Natural killer cell treated with Interleukin-12 subunit alpha and Interleukin-12 subunit beta and Interleukin-15 and Interleukin-18, amount 100 ng/mL, for 72 hours (primary cell): ENCODE data around the gene NABP1. TPM values are rescaled to one million over a fixed set of nuclear protein-coding genes. Genes with fewer than 3 reads are reported as not detected.

Experiments used
- ATAC-seq, 2 donors: fragments of 150-1000 bp; cut with Tn5 transposase in 1 of 2; sonication (Bioruptor Pico), chemical (Tn5 transposase) in 1 of 2; 2 replicates each; pipeline ENCODE4 v1.10.0; 2021
- DNase-seq: peaks from one replicate; pipeline ENCODE4 v3.0.0; 2022; ENCODE audit warnings: low spot score
- H3K27ac Mint-ChIP-seq, 2 donors: 1 replicate in 1 of 2; 2 replicates in 1 of 2; pipeline ENCODE4 v1.8.0; 2022; ENCODE audit warnings: mixed read lengths in 2 of 2, mild to moderate bottlenecking in 1 of 2, moderate library complexity in 1 of 2
- H3K27me3 Mint-ChIP-seq, 2 donors: 1 replicate in 1 of 2; 2 replicates in 1 of 2; pipeline ENCODE4 v1.8.0; 2022; ENCODE audit warnings: mixed read lengths in 2 of 2
- H3K36me3 Mint-ChIP-seq: one replicate; pipeline ENCODE4 v1.8.0; 2022; ENCODE audit warnings: mixed read lengths
- H3K4me1 Mint-ChIP-seq, 2 donors: 1 replicate in 1 of 2; 2 replicates in 1 of 2; pipeline ENCODE4 v1.8.0; 2022; ENCODE audit warnings: low read depth in 2 of 2, mixed read lengths in 2 of 2, mild to moderate bottlenecking in 1 of 2
- H3K4me3 Mint-ChIP-seq: one replicate; pipeline ENCODE4 v1.8.0; 2022; ENCODE audit warnings: mixed read lengths
- H3K9me3 Mint-ChIP-seq: 2 replicates; pipeline ENCODE4 v1.8.0; 2022; ENCODE audit warnings: mixed read lengths
- total RNA-seq, 2 donors: library from RNA; stranded (reverse); gene quantifications; one replicate each; pipeline ENCODE4 v1.2.3, GENCODE V29; 2022

NABP1 gene
- total RNA-seq, 2 donors from 2014 or later, result 125 to 138 TPM

DNA sequence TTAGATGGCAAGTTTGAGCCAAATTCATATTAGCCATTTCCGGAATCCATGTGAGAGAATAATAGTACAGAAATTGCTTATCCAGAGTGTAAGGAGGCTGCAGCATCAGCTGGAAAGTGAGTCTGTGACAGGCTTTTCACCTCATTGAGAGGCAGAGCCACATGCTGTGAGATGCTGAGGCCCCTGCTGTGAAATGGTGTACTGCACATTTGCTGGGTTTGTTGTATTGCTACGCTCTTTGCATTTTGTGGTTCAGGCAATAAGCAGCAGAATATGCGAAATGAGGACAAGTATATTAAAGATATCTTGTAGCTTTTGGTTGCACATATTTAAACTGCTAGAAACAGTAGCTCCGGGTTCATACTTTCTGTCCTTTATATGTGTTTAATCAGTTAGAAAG, 37.0 kb downstream of the NABP1 start:
- no peaks in the 10 kb centered on the region for H3K27me3 Mint-ChIP-seq
- H3K9me3 Mint-ChIP-seq, result no peaks in the 10 kb centered on the region
- no peaks in the 10 kb centered on the region for H3K4me1 Mint-ChIP-seq
- no peak overlapping the region for H3K4me3 Mint-ChIP-seq
- H3K36me3 Mint-ChIP-seq, result peaks cover 1% of the 10 kb centered on the region
- no peak for DNase-seq
- H3K27ac Mint-ChIP-seq, result no peak overlapping the region
- ATAC-seq, result no peak

DNA sequence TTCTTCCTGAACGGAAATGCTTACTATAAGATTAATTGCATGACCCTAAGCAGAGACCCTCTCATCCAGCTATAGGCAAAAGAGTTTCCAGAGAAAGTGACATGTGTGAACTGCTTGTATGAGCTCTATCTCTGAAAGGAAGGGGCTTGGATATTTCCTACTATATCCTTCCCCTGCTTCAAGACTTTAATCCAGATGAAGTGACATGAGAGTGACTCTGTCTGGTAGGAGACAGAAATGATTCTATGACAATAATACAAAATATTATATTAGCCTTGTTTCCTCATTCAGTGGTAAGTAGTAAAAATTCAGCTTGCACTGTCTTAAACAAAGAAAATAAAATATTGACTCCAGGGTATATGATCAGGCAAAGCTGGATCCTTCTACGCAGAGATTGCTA, 37.5 kb downstream of the NABP1 start:
- Mint-ChIP-seq H3K36me3 (no peaks in the 10 kb centered on the region), H3K9me3 (no peaks in the 10 kb centered on the region), H3K27me3 (no peaks in the 10 kb centered on the region), H3K27ac (no peak overlapping the region), H3K4me3 (no peak overlapping the region), H3K4me1 (no peaks in the 10 kb centered on the region)
- ATAC-seq (no peak), DNase-seq (no peak)

DNA sequence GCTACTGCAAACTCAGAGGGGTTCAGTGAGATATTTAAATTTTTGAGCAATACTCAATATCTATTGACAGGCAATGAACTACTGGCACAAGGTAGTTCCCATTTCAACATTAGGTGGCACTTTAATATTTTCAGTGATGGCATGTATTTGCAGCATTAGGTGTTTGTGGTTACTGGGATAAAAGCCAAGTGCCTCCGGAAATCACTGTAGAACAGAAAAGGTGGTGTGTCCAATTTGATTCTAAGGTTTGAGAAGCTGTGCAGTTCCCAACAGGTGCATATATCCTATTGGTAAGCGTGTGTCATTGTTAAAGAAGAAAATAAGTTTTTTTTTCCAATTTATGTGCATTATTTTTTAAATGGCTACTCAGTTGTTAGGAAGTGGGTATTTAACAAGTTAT, 41.3 kb downstream of the NABP1 start:
- Mint-ChIP-seq H3K9me3 (no peaks in the 10 kb centered on the region), H3K4me3 (no peak overlapping the region), H3K27ac (no peak overlapping the region), H3K4me1 (no peaks in the 10 kb centered on the region), H3K27me3 (peaks cover 0 to 2% of the 10 kb centered on the region in 2 donors), H3K36me3 (no peaks in the 10 kb centered on the region)
- ATAC-seq (no peak), DNase-seq (no peak)

DNA sequence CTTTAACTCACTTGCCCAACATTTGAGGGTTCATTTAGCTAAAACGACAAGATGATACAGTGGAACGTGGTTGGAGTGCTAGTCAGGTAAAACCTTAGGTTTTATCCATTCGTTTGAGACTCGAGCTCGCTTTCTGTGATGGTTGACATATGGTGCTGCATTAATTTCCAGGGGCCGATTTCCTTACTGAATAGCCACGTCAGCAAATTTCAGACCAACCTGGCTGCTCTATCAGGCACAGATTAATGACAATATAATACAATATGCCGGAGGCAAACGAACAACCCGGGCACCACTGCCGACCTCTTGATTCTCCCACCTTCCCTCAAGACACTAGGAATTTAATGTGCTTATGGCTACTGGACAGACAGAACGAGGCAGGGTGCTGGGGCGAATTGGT, 42.0 kb downstream of the NABP1 start:
- Mint-ChIP-seq H3K27ac (no peak overlapping the region), H3K36me3 (no peaks in the 10 kb centered on the region), H3K4me3 (no peak overlapping the region), H3K4me1 (no peaks in the 10 kb centered on the region), H3K27me3 (peaks cover 0 to 2% of the 10 kb centered on the region in 2 donors), H3K9me3 (no peaks in the 10 kb centered on the region)
- DNase-seq (no peak), ATAC-seq (no peak)

DNA sequence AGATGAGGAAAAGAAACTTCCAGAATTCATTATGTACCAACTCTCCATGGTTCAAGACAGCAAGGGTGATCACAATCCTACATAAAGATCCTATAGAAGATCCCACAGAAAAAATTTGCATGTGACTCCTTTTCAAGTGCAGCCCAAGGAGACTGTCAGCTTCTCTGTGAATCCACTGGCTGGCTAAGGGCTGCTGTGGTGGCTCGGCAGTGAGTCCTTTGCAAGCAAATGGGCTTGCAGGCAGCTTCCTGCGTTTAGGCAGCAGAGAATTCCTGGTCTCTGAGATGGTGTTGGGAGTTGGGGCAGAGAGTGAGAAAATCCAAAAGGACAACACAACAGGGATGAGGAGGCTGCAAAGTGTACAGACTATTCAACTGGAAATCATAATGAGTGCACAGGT, 43.4 kb downstream of the NABP1 start:
- Mint-ChIP-seq H3K4me1 (no peaks in the 10 kb centered on the region), H3K27ac (no peak overlapping the region), H3K9me3 (no peaks in the 10 kb centered on the region), H3K4me3 (no peak overlapping the region), H3K36me3 (no peaks in the 10 kb centered on the region), H3K27me3 (peaks cover 0 to 2% of the 10 kb centered on the region in 2 donors)
- ATAC-seq (no peak), DNase-seq (no peak)

DNA sequence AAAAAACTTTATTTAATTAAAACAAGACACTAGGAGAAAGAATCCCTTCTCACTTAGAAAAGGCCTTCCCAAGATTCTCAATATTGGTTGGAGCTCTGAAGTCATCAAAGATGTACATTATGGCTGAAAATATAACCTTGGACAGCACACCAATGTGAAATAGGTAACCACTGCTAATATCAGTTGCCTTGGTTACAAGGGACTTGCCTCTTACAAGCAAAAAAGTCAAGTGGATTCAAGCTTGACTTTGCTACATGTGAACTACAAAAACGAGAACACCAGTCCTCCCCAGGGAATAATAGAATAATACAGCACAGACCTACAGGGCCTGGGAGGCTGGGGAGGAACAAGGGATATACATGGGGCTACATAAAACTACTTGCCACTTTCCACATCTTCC, 46.1 kb downstream of the NABP1 start:
- no peaks in the 10 kb centered on the region for H3K4me1 Mint-ChIP-seq
- peaks cover 0 to 2% of the 10 kb centered on the region in 2 donors for H3K27me3 Mint-ChIP-seq
- ATAC-seq (no peak), DNase-seq (no peak)
- H3K27ac Mint-ChIP-seq, result no peak overlapping the region
- H3K36me3 Mint-ChIP-seq, result no peaks in the 10 kb centered on the region
- H3K9me3 Mint-ChIP-seq, result no peaks in the 10 kb centered on the region
- no peak overlapping the region for H3K4me3 Mint-ChIP-seq

DNA sequence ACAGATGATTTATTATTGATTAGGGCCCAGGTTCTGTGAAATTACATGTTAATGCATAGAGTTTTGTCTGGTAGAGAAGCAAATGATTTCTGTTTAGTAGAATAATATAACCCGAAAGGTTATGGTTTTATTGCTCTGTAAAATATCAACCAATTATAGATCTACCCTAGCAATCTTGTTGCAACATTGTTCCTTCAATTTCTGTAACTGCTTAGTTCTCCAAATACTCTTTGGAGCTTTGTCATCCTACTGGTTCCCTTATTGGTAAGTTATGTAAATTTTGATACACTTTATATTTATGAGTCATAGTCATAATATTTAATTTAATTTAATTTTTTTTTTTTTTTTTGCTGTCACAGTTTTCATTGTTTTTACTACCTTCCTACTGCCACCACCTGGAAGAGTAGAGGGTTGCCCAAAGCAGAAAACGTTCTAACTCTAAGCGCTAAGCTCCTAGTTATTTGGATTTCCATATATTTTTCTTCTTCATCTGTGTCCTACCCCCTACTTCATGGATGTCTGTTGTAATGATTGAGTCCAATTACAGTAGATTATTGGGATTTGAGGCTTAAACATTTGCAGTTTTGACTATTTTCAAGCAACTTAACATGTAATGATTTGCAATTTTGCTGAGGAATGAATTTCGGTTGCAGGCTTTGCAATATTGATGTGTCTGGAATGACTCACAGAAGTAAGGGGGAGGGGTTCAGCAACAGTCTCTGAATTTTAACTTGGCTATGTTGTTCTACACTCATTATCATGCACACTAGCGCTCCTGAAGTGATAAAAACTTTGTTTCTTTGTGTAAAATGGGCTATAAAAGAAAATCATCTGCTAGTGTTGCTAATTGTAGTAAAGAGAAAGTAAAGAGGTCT, 51.1 kb downstream of the NABP1 start:
- no peak for ATAC-seq
- Mint-ChIP-seq H3K27ac (no peak overlapping the region), H3K9me3 (no peaks in the 10 kb centered on the region), H3K36me3 (no peaks in the 10 kb centered on the region), H3K4me3 (no peak overlapping the region), H3K4me1 (no peaks in the 10 kb centered on the region), H3K27me3 (no peaks in the 10 kb centered on the region)
- no peak for DNase-seq

DNA sequence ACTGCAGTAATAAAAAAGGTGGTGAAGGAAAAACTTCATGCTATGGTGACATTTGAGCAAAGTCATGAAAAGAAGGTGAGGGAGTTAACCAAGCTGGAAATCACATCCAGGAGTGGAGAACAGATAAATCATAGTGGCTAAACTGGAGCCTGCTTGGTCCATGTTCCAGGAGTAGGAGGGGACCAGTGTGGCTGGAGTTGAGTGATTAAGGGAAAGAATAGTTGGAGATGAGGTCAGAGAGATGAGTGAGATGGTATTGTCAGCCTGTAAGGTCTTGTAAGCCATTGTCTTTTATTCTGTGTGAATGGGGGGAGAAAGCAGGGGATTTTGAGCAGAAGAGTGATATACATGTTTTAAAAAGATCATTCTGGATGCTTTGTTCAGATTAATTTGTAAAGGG, 52.3 kb downstream of the NABP1 start:
- Mint-ChIP-seq H3K27ac (no peak overlapping the region), H3K27me3 (no peaks in the 10 kb centered on the region), H3K4me1 (no peaks in the 10 kb centered on the region), H3K4me3 (no peak overlapping the region), H3K36me3 (no peaks in the 10 kb centered on the region), H3K9me3 (no peaks in the 10 kb centered on the region)
- DNase-seq (no peak), ATAC-seq (no peak)

Other genes starting within 250 kb of the NABP1 start
- gene CAVIN2, start 169.0 kb downstream of the NABP1 start, total RNA-seq, result not detected